Panc1 (cell line): Measurements from ENCODE around the gene GSTM3. TPM values are rescaled to one million over a fixed set of nuclear protein-coding genes. Genes with fewer than 3 reads are reported as not detected.

Experiments used
- ATAC-seq: fragments of 200-7000 bp; cut with Tn5 transposase; 2 replicates; pipeline ENCODE4 v1.9.1; 2020; ENCODE audit warnings: mild to moderate bottlenecking, moderate library complexity
- BruUV-seq: library from RNA; stranded (reverse); fragments of 400-500 nt; replicated peaks from 2 replicates; lab custom pipeline; 2021; lab: Mats Ljungman, UMichigan
- CTCF ChIA-PET: fragments of 300-600 bp; sonication (Branson Sonifier 250); formaldehyde crosslinking; loops from one replicate; lab custom pipeline; 2022; ENCODE audit warnings: antibody characterized with exemption; lab: Charles Lee
- POLR2A ChIA-PET: fragments of 300-600 bp; sonication (Branson Sonifier 250); formaldehyde crosslinking; loops from one replicate; lab custom pipeline; 2022; ENCODE audit warnings: antibody characterized with exemption; lab: Charles Lee
- DNase-seq: peaks from one replicate; pipeline ENCODE4 v3.0.0-alpha.2; 2010; ENCODE audit warnings: low read depth, low spot score
- H3K27ac ChIP-seq: 2 replicates; pipeline ENCODE4 v1.5.1; 2011; ENCODE audit warnings: mild to moderate bottlenecking, low read length, inconsistent platforms
- H3K27me3 ChIP-seq: fragments of 200-500 bp; sonication (Bioruptor generic); 2 replicates; pipeline ENCODE4 v1.6.0; 2014; ENCODE audit warnings: low read length, inconsistent platforms; ENCODE audit not compliant: control insufficient read depth, insufficient read depth
- H3K36me3 ChIP-seq: fragments of 200-500 bp; sonication (Bioruptor generic); 2 replicates; pipeline ENCODE4 v1.5.1; 2014; ENCODE audit warnings: inconsistent platforms, mild to moderate bottlenecking, low read length, moderate library complexity; ENCODE audit not compliant: control insufficient read depth, insufficient read depth
- H3K4me1 ChIP-seq: 2 replicates; pipeline ENCODE4 v1.5.1; 2011; ENCODE audit warnings: inconsistent platforms, mild to moderate bottlenecking, low read length, moderate library complexity; ENCODE audit not compliant: control insufficient read depth, insufficient read depth
- H3K4me3 ChIP-seq, 2 experiments: 2 replicates each; pipeline ENCODE4 v1.5.1; 2011 to 2012; ENCODE audit warnings: low read depth in 2 of 2, low read length in 2 of 2, mild to moderate bottlenecking in 2 of 2, inconsistent platforms in 1 of 2, moderate library complexity in 1 of 2
- H3K9me3 ChIP-seq: fragments of 200-500 bp; sonication (Bioruptor generic); 2 replicates; pipeline ENCODE4 v1.5.1; 2014; ENCODE audit warnings: low read depth, mild to moderate bottlenecking, inconsistent platforms, low read length, moderate library complexity; ENCODE audit not compliant: control insufficient read depth, insufficient read depth
- CTCF ChIP-seq: fragments of 450-650 bp; IDR thresholded peaks from 2 replicates; pipeline ENCODE4 v1.5.1; 2017; ENCODE audit warnings: mild to moderate bottlenecking
- POLR2AphosphoS5 ChIP-seq: IDR thresholded peaks from 2 replicates; pipeline ENCODE4 v1.6.1; 2012; ENCODE audit warnings: mild to moderate bottlenecking, low read depth, low read length, moderate library complexity
- SIN3A ChIP-seq: IDR thresholded peaks from 2 replicates; pipeline ENCODE4 v1.6.1; 2012; ENCODE audit warnings: low read depth, mild to moderate bottlenecking, low read length, moderate library complexity, borderline replicate concordance; ENCODE audit not compliant: insufficient read depth
- TCF7L2 ChIP-seq: IDR thresholded peaks from 2 replicates; pipeline ENCODE4 v1.6.1; 2011; ENCODE audit warnings: mild to moderate bottlenecking, low read depth, low read length, inconsistent platforms
- in situ Hi-C: cut with HindIII; loops from 2 replicates; pipeline ENCODE4 v1.10.0; 2016; ENCODE audit warnings: low sequenced_read_pairs, low pct_unique_long_range_greater_than_20kb
- intact Hi-C: fragments of 100-400 bp; cut with micrococcal nuclease; formaldehyde crosslinking; loops from one replicate; pipeline ENCODE4 v1.10.0; 2022; ENCODE audit not compliant: unreplicated experiment
- total RNA-seq: library from RNA; stranded (reverse); gene quantifications from one replicate; pipeline ENCODE4 v1.2.1, GENCODE V29; 2021; ENCODE audit not compliant: unreplicated experiment
- TF ChIP-seq, protein P1 (sequence below), 2 experiments: IDR thresholded peaks; 2 replicates each; pipeline ENCODE4 v1.6.1; 2011 to 2012; ENCODE audit warnings: low read depth in 2 of 2, control low read depth in 1 of 2, low read length in 1 of 2, mild to moderate bottlenecking in 1 of 2, moderate library complexity in 1 of 2; ENCODE audit not compliant: insufficient read depth in 1 of 2

GSTM3 gene
- total RNA-seq, 1 experiment from 2014 or later = 93.1 TPM

DNA sequence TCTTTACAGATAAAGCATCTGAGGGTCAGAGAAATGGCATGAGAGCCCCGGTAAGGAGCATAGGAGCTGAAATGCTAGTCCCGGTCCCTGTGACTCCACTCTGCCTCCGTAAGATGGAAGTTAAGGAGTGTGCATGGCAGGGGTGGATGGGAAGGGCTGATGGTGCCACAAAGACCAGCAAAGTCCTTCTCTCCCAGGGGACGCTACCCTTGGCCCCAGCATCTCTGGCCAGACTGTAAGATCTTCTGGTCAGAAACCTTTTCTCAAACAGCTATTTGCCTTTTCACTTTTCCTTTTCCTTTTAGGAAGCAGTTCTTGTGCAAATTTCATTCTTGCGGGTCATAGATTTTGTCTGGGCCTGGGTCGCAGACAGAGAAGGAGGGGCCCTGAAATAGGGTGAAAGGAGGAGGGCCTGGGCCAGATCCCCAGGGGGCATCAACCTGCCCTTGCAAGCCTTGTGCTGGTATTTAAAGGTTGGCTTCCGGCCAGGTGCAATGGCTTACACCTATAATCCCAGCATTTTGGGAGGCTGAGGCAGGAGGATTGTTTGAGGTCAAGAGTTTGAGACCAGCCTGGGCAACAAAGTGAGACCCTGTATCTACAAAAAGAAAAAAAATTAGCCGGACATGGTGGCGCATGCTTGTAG is 37.3 kb upstream of the GSTM3 start:
- no peak overlapping the region for H3K4me3 ChIP-seq

DNA sequence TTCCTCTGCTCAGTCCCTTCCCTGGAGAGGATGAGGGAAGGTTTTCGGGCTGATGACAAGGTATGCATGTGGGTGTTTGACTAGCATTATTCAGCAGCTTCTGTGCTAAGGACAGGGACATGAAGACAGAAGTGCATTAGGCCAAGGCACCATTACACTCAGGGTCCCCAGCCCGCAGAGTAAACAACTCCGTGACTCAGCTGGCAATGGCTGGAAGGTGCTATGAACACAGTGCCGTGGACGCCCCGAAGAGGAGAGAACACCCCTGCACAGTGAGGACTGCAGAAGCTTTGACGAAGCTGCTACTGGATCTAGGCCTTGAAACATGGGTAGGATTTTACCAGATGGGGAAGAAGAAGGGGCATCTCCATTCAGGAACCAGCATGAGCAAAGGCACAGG is 36.6 kb upstream of the GSTM3 start:
- no peaks in the 10 kb centered on the region for H3K36me3 ChIP-seq
- no TSS peak for BruUV-seq
- TF ChIP-seq SIN3A (no peak), CTCF (no peak), TCF7L2 (no peak), POLR2AphosphoS5 (no peak)
- TF ChIP-seq, protein P1, sequence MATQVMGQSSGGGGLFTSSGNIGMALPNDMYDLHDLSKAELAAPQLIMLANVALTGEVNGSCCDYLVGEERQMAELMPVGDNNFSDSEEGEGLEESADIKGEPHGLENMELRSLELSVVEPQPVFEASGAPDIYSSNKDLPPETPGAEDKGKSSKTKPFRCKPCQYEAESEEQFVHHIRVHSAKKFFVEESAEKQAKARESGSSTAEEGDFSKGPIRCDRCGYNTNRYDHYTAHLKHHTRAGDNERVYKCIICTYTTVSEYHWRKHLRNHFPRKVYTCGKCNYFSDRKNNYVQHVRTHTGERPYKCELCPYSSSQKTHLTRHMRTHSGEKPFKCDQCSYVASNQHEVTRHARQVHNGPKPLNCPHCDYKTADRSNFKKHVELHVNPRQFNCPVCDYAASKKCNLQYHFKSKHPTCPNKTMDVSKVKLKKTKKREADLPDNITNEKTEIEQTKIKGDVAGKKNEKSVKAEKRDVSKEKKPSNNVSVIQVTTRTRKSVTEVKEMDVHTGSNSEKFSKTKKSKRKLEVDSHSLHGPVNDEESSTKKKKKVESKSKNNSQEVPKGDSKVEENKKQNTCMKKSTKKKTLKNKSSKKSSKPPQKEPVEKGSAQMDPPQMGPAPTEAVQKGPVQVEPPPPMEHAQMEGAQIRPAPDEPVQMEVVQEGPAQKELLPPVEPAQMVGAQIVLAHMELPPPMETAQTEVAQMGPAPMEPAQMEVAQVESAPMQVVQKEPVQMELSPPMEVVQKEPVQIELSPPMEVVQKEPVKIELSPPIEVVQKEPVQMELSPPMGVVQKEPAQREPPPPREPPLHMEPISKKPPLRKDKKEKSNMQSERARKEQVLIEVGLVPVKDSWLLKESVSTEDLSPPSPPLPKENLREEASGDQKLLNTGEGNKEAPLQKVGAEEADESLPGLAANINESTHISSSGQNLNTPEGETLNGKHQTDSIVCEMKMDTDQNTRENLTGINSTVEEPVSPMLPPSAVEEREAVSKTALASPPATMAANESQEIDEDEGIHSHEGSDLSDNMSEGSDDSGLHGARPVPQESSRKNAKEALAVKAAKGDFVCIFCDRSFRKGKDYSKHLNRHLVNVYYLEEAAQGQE (IDR thresholded peaks at IDR 0.05; ENCODE audit: insufficient read depth in 1 of 2, low read depth in 2 of 2, low read length in 1 of 2) = no peak
- H3K4me3 ChIP-seq = no peak overlapping the region
- CTCF ChIA-PET = interaction anchor here (0.8 to 3.7 kb wide), 7 partner anchors 12 to 207 kb away, joined by 3 to 53 read pairs (median 7); partner anchors contain the start of gene AHCYL1
- intact Hi-C loops = loop anchor here (5.0 kb wide), 1 partner anchor 135 kb away; the partner anchor contains the start of gene CSF1
- H3K27ac ChIP-seq = peak overlapping the region; percentile 93
- H3K9me3 ChIP-seq = no peaks in the 10 kb centered on the region
- no peaks in the 10 kb centered on the region for H3K27me3 ChIP-seq
- POLR2A ChIA-PET = interaction anchor here (0.7 to 0.9 kb wide), 2 partner anchors 202 to 207 kb away, joined by 3 to 4 read pairs; partner anchors contain the start of gene AHCYL1
- DNase-seq = no peak
- in situ Hi-C loops = no loop called here
- peak; percentile 11; the same call in 1 of the 2 replicates for ATAC-seq
- peaks cover 34% of the 10 kb centered on the region for H3K4me1 ChIP-seq

More for the DNA sequence above, 37.3 kb upstream of the GSTM3 start:
- DNase-seq = no peak
- intact Hi-C loops = loop anchor here (5.0 kb wide), 1 partner anchor 134 kb away; the partner anchor contains the start of gene CSF1
- no TSS peak for BruUV-seq
- in situ Hi-C loops = no loop called here
- ChIA-PET POLR2A (interaction anchor here (0.5 kb wide), 1 partner anchor 206 kb away, joined by 3 read pairs; the partner anchor contains the start of gene AHCYL1), CTCF (interaction anchor here (1.4 to 3.7 kb wide), 2 partner anchors 152 to 206 kb away, joined by 6 to 53 read pairs; partner anchors contain the start of gene AHCYL1)
- peaks cover 41% of the 10 kb centered on the region for H3K4me1 ChIP-seq
- peak overlapping the region; percentile 93 for H3K27ac ChIP-seq
- no peaks in the 10 kb centered on the region for H3K36me3 ChIP-seq
- no peak for TF ChIP-seq CTCF
- TF ChIP-seq TCF7L2 = no peak
- H3K9me3 ChIP-seq = no peaks in the 10 kb centered on the region
- no peak for ATAC-seq
- no peaks in the 10 kb centered on the region for H3K27me3 ChIP-seq
